ENCODE results near the gene NPEPL1.
"Not testable (repeated sequence)": the region's sequence is repeated elsewhere in the genome, so short reads cannot be mapped to it uniquely, and the experiment has no call there.

DNA sequence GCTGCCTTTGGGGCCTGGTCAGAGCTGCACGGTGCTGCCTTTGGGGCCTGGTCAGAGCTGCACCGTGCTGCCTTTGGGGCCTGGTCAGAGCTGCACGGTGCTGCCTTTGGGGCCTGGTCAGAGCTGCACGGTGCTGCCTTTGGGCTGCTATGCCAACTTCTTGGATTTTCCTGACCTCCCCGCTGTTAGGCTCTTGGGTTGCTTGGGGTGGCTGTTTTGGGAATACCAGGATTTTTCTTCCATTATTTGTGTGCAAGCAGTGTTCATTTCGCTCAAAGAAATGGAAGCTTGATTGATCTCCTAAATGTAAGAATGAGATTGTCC is 44.1 kb upstream of the NPEPL1 start:
- TF ChIP-seq CTCF (IDR thresholded peaks at IDR 0.05 in 2 of 3, conservative IDR thresholded peaks at IDR 0.05 in 1 of 3; ENCODE audit: control insufficient read depth in 2 of 3, extremely low read depth in 1 of 3, insufficient read depth in 1 of 3, low read depth in 3 of 3, low read length in 3 of 3); FOXK2 (IDR thresholded peaks at IDR 0.05); SPI1 (IDR thresholded peaks at IDR 0.05; ENCODE audit: borderline replicate concordance, insufficient read depth, low read depth, low read length): not testable (repeated sequence)

Measured in GM12878 (cell line).